ENCODE data around the gene SLC31A1.
A peak's percentile ranks its signal among the peaks of the same experiment; 100 is the strongest.
"Not testable (repeated sequence)": the region's sequence is repeated elsewhere in the genome, so short reads cannot be mapped to it uniquely, and the experiment has no call there.

SLC31A1 gene

GRCh38 chr9:113261917-113262671 is 40.8 kb downstream of the SLC31A1 start:
- DNase-seq (ENCODE audit: low read depth, low spot score) = no peak

GRCh38 chr9:113266174-113266573 is 44.8 kb downstream of the SLC31A1 start:
- no peak for DNase-seq (ENCODE audit: low read depth, low spot score)

- DNase-seq (ENCODE audit: low read depth, low spot score) = no peak
Measured at GRCh38 chr9:113267911-113268566, 46.7 kb downstream of the SLC31A1 start.

- no peak for DNase-seq (ENCODE audit: low read depth, low spot score)
Measured at GRCh38 chr9:113269355-113269754, 48.0 kb downstream of the SLC31A1 start.

- no peak for DNase-seq (ENCODE audit: low read depth, low spot score)
Measured at GRCh38 chr9:113269871-113270270, 48.5 kb downstream of the SLC31A1 start.

- DNase-seq (ENCODE audit: low read depth, low spot score) = no peak
Measured at GRCh38 chr9:113274474-113275156, 53.3 kb downstream of the SLC31A1 start.

- peak; percentile 93 for DNase-seq (ENCODE audit: low read depth, low spot score)
Measured at GRCh38 chr9:113275157-113276131, 54.1 kb downstream of the SLC31A1 start, which contains the start of the genes CDC26 and PRPF4. TSS of gene CDC26 (minus strand) at chr9:113275572. CDS start at chr9:113272507, 3,065 bp downstream. TSS of gene PRPF4 (plus strand) at chr9:113275658. CDS start at chr9:113275744, 86 bp downstream.

GRCh38 chr9:113278840-113279239 is 57.5 kb downstream of the SLC31A1 start:
- DNase-seq (ENCODE audit: low read depth, low spot score) = no peak

GRCh38 chr9:113281356-113281755 is 60.0 kb downstream of the SLC31A1 start:
- DNase-seq (ENCODE audit: low read depth, low spot score) = no peak

- no peak for DNase-seq (ENCODE audit: low read depth, low spot score)
Measured at GRCh38 chr9:113289091-113289490, 67.7 kb downstream of the SLC31A1 start.

GRCh38 chr9:113290052-113290607 is 68.8 kb downstream of the SLC31A1 start:
- no peak for DNase-seq (ENCODE audit: low read depth, low spot score)

GRCh38 chr9:113293285-113293878 is 72.0 kb downstream of the SLC31A1 start:
- no peak for DNase-seq (ENCODE audit: low read depth, low spot score)

GRCh38 chr9:113296247-113296646 is 74.9 kb downstream of the SLC31A1 start:
- DNase-seq (ENCODE audit: low read depth, low spot score) = not testable (repeated sequence)

- DNase-seq (ENCODE audit: low read depth, low spot score) = no peak
Measured at GRCh38 chr9:113296796-113297558, 75.6 kb downstream of the SLC31A1 start.

GRCh38 chr9:113298311-113298710 is 77.0 kb downstream of the SLC31A1 start:
- DNase-seq (ENCODE audit: low read depth, low spot score) = no peak

- DNase-seq (ENCODE audit: low read depth, low spot score) = no peak
Measured at GRCh38 chr9:113298924-113299770, 77.8 kb downstream of the SLC31A1 start.

GRCh38 chr9:113299800-113300292 is 78.5 kb downstream of the SLC31A1 start:
- no peak for DNase-seq (ENCODE audit: low read depth, low spot score)

GRCh38 chr9:113301548-113301947 is 80.2 kb downstream of the SLC31A1 start:
- no peak for DNase-seq (ENCODE audit: low read depth, low spot score)

Measured in activated naive CD8-positive, alpha-beta T cell treated with anti-CD3 and anti-CD28 coated beads, Interleukin-2, amount 50 U/mL, for 16 hours (primary cell).